HepG2 (cell line): ENCODE measurements around the gene SGO1. TPM values are rescaled to one million over a fixed set of nuclear protein-coding genes. Genes with fewer than 3 reads are reported as not detected.
A peak's percentile ranks its signal among the peaks of the same experiment; 100 is the strongest.

ENCODE experiments used
- ATAC-seq: fragments of 200-7000 bp; cut with Tn5 transposase; 3 replicates; pipeline ENCODE4 v1.9.1; 2020; ENCODE audit warnings: mild to moderate bottlenecking, moderate library complexity
- BruUV-seq: library from RNA; stranded (reverse); fragments of 400-500 nt; replicated peaks from 2 replicates; lab custom pipeline; 2021; lab: Mats Ljungman, UMichigan
- CTCF ChIA-PET: fragments of 300-600 bp; formaldehyde crosslinking; extraction: SDS; loops from one replicate; lab custom pipeline; 2021; ENCODE audit warnings: low total read pairs, inconsistent platforms, low intra/inter-chr PET ratio; lab: Yijun Ruan, JAX
- POLR2A ChIA-PET: fragments of 350-600 bp; sonication (Branson Sonifier 250); formaldehyde crosslinking; loops from one replicate; lab custom pipeline; 2020; ENCODE audit warnings: antibody characterized with exemption, inconsistent platforms; lab: Yijun Ruan, JAX
- DNase-seq: peaks from one replicate; pipeline ENCODE4 v3.0.0-alpha.2; 2015; ENCODE audit warnings: low spot score
- FAIRE-seq: peaks from 3 replicates; lab custom pipeline; 2011; peaks lifted over from hg19 to GRCh38; lab: Jason Lieb, UNC
- H2AFZ ChIP-seq: one replicate; pipeline ENCODE4 v1.6.1; 2011; ENCODE audit warnings: low read length, inconsistent platforms
- H3K27ac ChIP-seq: fragments of 300-600 bp; 3 replicates; pipeline ENCODE4 v1.8.0; 2011; ENCODE audit warnings: mixed run types, mild to moderate bottlenecking, mixed read lengths, low read length, inconsistent platforms; ENCODE audit not compliant: insufficient read depth; ENCODE audit errors: extremely low read length
- H3K27me3 ChIP-seq, 2 experiments: fragments of 200-600 bp in 1 of 2; 2 replicates in 1 of 2; 3 replicates in 1 of 2; pipeline versions ENCODE4 v1.6.0 to v1.8.0; 2011; ENCODE audit warnings: low read length in 2 of 2, mild to moderate bottlenecking in 2 of 2, moderate library complexity in 2 of 2, inconsistent platforms in 1 of 2; ENCODE audit not compliant: insufficient read depth in 2 of 2, control insufficient read depth in 1 of 2
- H3K36me3 ChIP-seq, 2 experiments: fragments of 200-600 bp in 1 of 2; replicated peaks in 1 of 2; 2 replicates in 1 of 2; 3 replicates in 1 of 2; pipeline versions ENCODE4 v1.5.1 to v1.8.0; 2011; ENCODE audit warnings: low read length in 2 of 2, inconsistent platforms in 1 of 2; ENCODE audit not compliant: insufficient read depth in 2 of 2, control insufficient read depth in 1 of 2
- H3K4me1 ChIP-seq: 2 replicates; pipeline ENCODE4 v1.5.1; 2012; ENCODE audit warnings: low read length, inconsistent platforms; ENCODE audit not compliant: insufficient read depth
- H3K4me2 ChIP-seq: 2 replicates; pipeline ENCODE4 v1.6.0; 2011; ENCODE audit warnings: low read depth, low read length, inconsistent platforms
- H3K4me3 ChIP-seq, 3 experiments: fragments of 200-600 bp in 1 of 3; sonication (generic), shearing (Covaris generic) in 1 of 3; replicated peaks in 1 of 3; 2 replicates each; pipeline ENCODE4 v1.5.1; 2011 to 2016; ENCODE audit warnings: low read length in 3 of 3, inconsistent platforms in 2 of 3, low read depth in 2 of 3, mild to moderate bottlenecking in 2 of 3, control low read depth in 1 of 3, mixed read lengths in 1 of 3; ENCODE audit not compliant: insufficient read depth in 1 of 3
- H3K79me2 ChIP-seq: one replicate; pipeline ENCODE4 v1.6.1; 2011; ENCODE audit warnings: low read length, inconsistent platforms; ENCODE audit not compliant: insufficient read depth
- H3K9ac ChIP-seq: 2 replicates; pipeline ENCODE4 v1.6.0; 2011; ENCODE audit warnings: mild to moderate bottlenecking, low read depth, low read length, inconsistent platforms; ENCODE audit not compliant: insufficient read depth
- H3K9me3 ChIP-seq: 2 replicates; pipeline ENCODE4 v1.5.1; 2012; ENCODE audit warnings: mild to moderate bottlenecking, low read length
- H4K20me1 ChIP-seq: 2 replicates; pipeline ENCODE4 v1.6.0; 2011; ENCODE audit warnings: inconsistent platforms, mild to moderate bottlenecking, low read length, moderate library complexity; ENCODE audit not compliant: insufficient read depth
- CEBPB ChIP-seq: IDR thresholded peaks from 2 replicates; pipeline ENCODE4 v1.6.1; 2011; ENCODE audit warnings: low read depth, low read length, improper control_type of control experiment, borderline replicate concordance
- EZH2 ChIP-seq: conservative IDR thresholded peaks from 2 replicates; pipeline ENCODE4 v1.6.1; 2012; ENCODE audit warnings: mild to moderate bottlenecking, low read depth, low read length, moderate library complexity
- NRL ChIP-seq: sonication (generic); formaldehyde crosslinking; IDR thresholded peaks from 2 replicates; pipeline ENCODE4 v1.5.0; 2020; ENCODE audit warnings: missing genetic modification reagents, mild to moderate bottlenecking, moderate library complexity, borderline replicate concordance
- TAF1 ChIP-seq: sonication (generic); formaldehyde crosslinking; IDR thresholded peaks from 2 replicates; pipeline ENCODE4 v1.4.0; 2020; ENCODE audit warnings: missing genetic modification reagents
- ZBTB34 ChIP-seq: sonication (generic); formaldehyde crosslinking; IDR thresholded peaks from 2 replicates; pipeline ENCODE4 v1.8.0; 2022; ENCODE audit warnings: mild to moderate bottlenecking, missing genetic modification reagents
- ZNF770 ChIP-seq: sonication (generic); formaldehyde crosslinking; IDR thresholded peaks from 2 replicates; pipeline ENCODE4 v1.5.0; 2020; ENCODE audit warnings: mild to moderate bottlenecking, missing genetic modification reagents
- WGBS: methylation state at CpG from one replicate; pipeline ENCODE4 v1.1.6; 2017; ENCODE audit warnings: low lambda C conversion rate; 5-methylcytosine and 5-hydroxymethylcytosine counted together
- in situ Hi-C: cut with HindIII; loops from 2 replicates; pipeline ENCODE4 v1.10.0; 2017; ENCODE audit warnings: low pct_unique_long_range_greater_than_20kb; ENCODE audit not compliant: extremely low pct_ligation_motif_present
- intact Hi-C: fragments of 100-400 bp; cut with micrococcal nuclease; formaldehyde crosslinking; loops from one replicate; pipeline ENCODE4 v1.10.0; 2022; ENCODE audit not compliant: unreplicated experiment
- polyA plus RNA-seq, 8 experiments: library from polyadenylated mRNA; depleted of rRNA in 3 of 8; stranded (reverse) in 7 of 8; unstranded in 1 of 8; fragments of >200 nt; fragmentation: Illumina TruSeq in 4 of 8; extraction: Trizol in 4 of 8; gene quantifications; 2 replicates each; pipeline versions ENCODE4 v1.2.1 to v1.2.3, GENCODE V29; 2011 to 2016; ENCODE audit warnings: low read depth in 4 of 8, missing spikeins in 1 of 8, mixed read lengths in 1 of 8; ENCODE audit not compliant: insufficient read depth in 1 of 8
- total RNA-seq, 5 experiments: library from RNA; depleted of rRNA; stranded (reverse); fragments of >200 nt; fragmentation: Illumina TruSeq; extraction: Trizol; gene quantifications; 2 replicates each; pipeline ENCODE4 v1.2.3, GENCODE V29; 2016; ENCODE audit warnings: low read depth in 1 of 5

The SGO1 gene
- total and polyA plus RNA-seq, 2 of the 13 experiments (the other 11 are each of a cell fraction or from before 2014, with no cell fraction given) = 2.1 to 16.1 TPM

GRCh38 chr3:20161714-20162113, 24.3 kb downstream of the SGO1 start:
- FAIRE-seq (no peak), DNase-seq (no peak), ATAC-seq (no peak)
- H3K79me2 ChIP-seq = no peaks in the 10 kb centered on the region
- BruUV-seq = no TSS peak
- H3K27me3 ChIP-seq = no peaks in the 10 kb centered on the region
- H3K36me3 ChIP-seq = peaks cover 3 to 29% of the 10 kb centered on the region in 2 experiments; a peak in 3 of 5 replicates
- no peak overlapping the region for H2AFZ ChIP-seq
- 97% methylated on average over 2 of the region's 2 CpGs for WGBS
- TF ChIP-seq ZBTB34 (CRISPR knock-in tag) (no peak), TAF1 (no peak), CEBPB (peak; percentile 29; the same call in 1 of the 2 replicates), ZNF770 (CRISPR knock-in tag) (no peak), EZH2 (no peak), NRL (no peak)
- intact Hi-C loops = no loop called here
- no peak overlapping the region for H3K9ac ChIP-seq
- no peaks in the 10 kb centered on the region for H3K9me3 ChIP-seq
- no peak overlapping the region for H3K27ac ChIP-seq
- ChIA-PET CTCF (no interaction called here), POLR2A (no interaction called here)
- in situ Hi-C loops = no loop called here
- H4K20me1 ChIP-seq = no peaks in the 10 kb centered on the region
- no peaks in the 10 kb centered on the region for H3K4me1 ChIP-seq
- no peak overlapping the region for H3K4me2 ChIP-seq
- no peak overlapping the region for H3K4me3 ChIP-seq
